Dedifferentiated amniotic fluid mesenchymal stem cell (primary cell): Measurements from ENCODE around the gene FN1.
A peak's percentile ranks its signal among the peaks of the same experiment; 100 is the strongest.

Experiments
- DNase-seq: peaks from one replicate; pipeline ENCODE4 v3.0.0-alpha.2; 2016; ENCODE audit errors: extremely low spot score

Gene FN1

GRCh38 chr2:215384710-215385109 lies 51.2 kb downstream of the FN1 start:
- DNase-seq, result no peak

GRCh38 chr2:215383652-215384279 lies 52.1 kb downstream of the FN1 start:
- DNase-seq, result no peak

GRCh38 chr2:215382480-215382879 lies 53.4 kb downstream of the FN1 start:
- DNase-seq, result no peak

GRCh38 chr2:215382011-215382410 lies 53.9 kb downstream of the FN1 start:
- no peak for DNase-seq

DNA sequence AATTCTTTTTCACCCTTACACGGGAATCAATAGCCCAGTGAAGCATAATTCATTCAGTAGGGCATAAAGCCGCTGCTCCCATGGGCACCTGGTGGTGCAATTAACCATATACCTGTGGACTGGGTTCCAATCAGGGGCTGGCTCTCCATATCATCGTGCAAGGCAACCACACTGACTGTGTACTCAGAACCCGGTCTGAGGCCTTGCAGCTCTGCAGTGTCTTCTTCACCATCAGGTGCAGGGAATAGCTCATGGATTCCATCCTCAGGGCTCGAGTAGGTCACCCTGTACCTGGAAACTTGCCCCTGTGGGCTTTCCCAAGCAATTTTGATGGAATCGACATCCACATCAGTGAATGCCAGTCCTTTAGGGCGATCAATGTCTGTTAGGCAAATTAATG lies 55.2 kb downstream of the FN1 start:
- DNase-seq, result no peak

- no peak for DNase-seq
Observed at GRCh38 chr2:215379948-215380347, 55.9 kb downstream of the FN1 start.

GRCh38 chr2:215379039-215379438 lies 56.8 kb downstream of the FN1 start:
- DNase-seq, result no peak

GRCh38 chr2:215378045-215378444 lies 57.8 kb downstream of the FN1 start:
- DNase-seq, result no peak

DNA sequence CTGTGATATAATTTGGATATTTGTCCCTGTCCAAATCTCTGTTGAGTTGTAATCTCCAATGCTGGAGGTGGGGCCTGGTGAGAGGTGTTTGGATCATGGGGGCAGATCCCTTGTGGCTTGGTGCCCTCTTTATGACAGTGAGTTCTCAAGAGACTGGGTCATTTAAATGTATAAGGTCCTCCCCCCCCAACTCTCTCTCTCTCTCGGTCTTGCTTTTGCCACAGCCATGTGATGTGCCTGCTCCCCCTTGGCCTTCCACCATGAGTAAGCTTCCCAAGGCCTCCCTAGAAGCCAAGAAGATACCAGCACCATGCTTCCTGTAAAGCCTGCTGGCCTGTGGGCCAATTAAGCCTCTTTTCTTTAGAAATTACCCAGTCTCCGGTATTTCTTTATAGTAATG lies 58.6 kb downstream of the FN1 start:
- DNase-seq, result no peak

GRCh38 chr2:215376103-215376780 lies 59.6 kb downstream of the FN1 start:
- DNase-seq, result no peak

DNA sequence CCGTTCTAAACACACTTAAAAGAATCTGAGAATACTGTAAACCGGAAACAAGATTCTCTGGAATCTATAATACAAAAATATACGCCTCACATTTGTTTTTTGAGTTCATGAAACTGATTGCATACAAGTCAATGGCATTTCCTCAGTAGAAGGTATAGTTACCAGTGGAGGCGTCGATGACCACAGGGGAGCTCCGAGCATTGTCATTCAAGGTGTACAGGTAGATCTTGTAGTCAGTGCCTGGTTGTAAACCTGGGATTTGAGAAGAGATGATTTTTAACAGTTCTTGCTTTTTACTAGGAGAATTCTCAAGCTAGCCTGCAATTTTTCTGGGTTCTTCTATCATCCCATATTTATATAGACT lies 60.4 kb downstream of the FN1 start:
- no peak for DNase-seq

GRCh38 chr2:215374642-215375466 lies 61.0 kb downstream of the FN1 start:
- DNase-seq, result no peak

DNA sequence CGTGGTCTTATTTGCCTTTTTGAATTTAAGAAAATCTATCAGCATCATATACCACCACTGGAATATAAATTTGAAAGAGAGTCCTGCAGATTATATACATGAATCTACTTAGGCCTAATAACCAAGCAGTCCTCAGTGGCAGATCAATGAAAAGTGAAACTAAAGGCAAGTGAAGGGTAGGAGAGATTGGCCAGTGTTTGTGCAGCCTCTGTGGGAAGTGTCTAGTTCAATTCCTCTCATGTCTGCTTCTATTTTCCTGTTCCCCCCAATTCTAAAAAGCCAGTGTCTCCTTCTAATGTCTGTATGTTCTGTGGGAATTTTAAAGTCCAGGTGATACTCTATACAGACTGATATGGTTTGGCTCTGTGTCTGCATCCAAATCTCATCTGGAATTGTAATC lies 61.9 kb downstream of the FN1 start:
- no peak for DNase-seq

GRCh38 chr2:215372968-215373649 lies 62.8 kb downstream of the FN1 start:
- no peak for DNase-seq

DNA sequence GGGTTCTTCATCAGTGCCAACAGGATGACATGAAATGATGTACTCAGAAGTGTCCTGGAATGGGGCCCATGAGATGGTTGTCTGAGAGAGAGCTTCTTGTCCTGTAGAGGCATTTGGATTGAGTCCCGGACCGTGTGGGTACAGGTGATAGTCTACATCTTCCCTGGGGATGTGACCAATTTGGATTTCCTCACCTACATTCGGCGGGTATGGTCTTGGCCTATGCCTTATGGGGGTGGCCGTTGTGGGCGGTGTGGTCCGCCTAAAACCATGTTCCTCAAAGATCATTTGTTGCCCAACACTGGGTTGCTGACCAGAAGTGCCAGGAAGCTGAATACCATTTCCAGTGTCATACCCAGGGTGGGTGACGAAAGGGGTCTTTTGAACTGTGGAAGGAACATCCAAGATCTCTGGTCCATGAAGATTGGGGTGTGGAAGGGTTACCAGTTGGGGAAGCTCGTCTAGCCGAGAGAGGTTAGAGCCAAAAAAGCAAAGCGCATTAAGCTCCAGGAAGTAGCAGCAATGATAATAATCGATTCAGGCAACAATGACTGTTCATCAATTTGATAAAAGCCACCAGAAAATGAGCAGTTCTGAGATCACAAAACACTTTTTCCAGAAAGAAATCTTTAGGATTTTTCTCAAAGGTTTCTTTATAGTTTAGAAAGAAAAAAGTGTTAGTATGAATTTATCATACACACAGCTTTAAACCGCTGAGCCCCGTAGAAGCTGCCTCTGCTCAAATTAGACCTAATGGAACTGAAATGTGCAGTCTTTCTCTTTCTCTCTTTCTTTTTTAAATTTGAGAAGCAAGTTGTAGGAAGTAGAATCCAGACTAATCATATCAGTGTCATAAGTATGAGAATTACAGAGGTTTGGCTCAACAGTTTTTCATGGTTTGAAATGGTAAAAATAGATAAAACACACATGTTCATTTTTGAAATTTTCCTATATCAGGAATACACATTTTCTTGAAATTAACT lies 63.7 kb downstream of the FN1 start:
- DNase-seq, result no peak

- no peak for DNase-seq
Observed at GRCh38 chr2:215370112-215370965, 65.5 kb downstream of the FN1 start.

GRCh38 chr2:215369181-215369760 lies 66.6 kb downstream of the FN1 start:
- DNase-seq, result no peak

GRCh38 chr2:215368493-215368809 lies 67.4 kb downstream of the FN1 start:
- DNase-seq, result no peak

- DNase-seq, result peak; percentile 29
Observed at GRCh38 chr2:215367662-215368492, 68.0 kb downstream of the FN1 start.
